GM12878 (cell line): ENCODE measurements around the gene ATP1A1. TPM values are rescaled to one million over a fixed set of nuclear protein-coding genes. Genes with fewer than 3 reads are reported as not detected.

Experiments
- ATF3 ChIP-seq: IDR thresholded peaks from 2 replicates; pipeline ENCODE4 v1.6.1; 2011; ENCODE audit warnings: low read depth, mild to moderate bottlenecking, low read length, moderate library complexity, borderline replicate concordance; ENCODE audit errors: extremely low read depth
- CUX1 ChIP-seq: IDR thresholded peaks from 2 replicates; pipeline ENCODE4 v1.6.1; 2012; ENCODE audit warnings: improper control_type of control experiment, low read depth, low read length; ENCODE audit not compliant: insufficient replicate concordance
- GATAD2B ChIP-seq: fragments of 450-650 bp; conservative IDR thresholded peaks from 2 replicates; pipeline ENCODE4 v1.6.1; 2017; ENCODE audit warnings: low read depth, mild to moderate bottlenecking, moderate library complexity
- JUND ChIP-seq: IDR thresholded peaks from 2 replicates; pipeline ENCODE4 v1.6.1; 2012; ENCODE audit warnings: low read depth, mild to moderate bottlenecking, low read length, improper control_type of control experiment, moderate library complexity
- KAT2A ChIP-seq: conservative IDR thresholded peaks from 2 replicates; pipeline ENCODE4 v1.6.1; 2011; ENCODE audit warnings: low read depth, low read length; ENCODE audit not compliant: control insufficient read depth
- NR2C1 ChIP-seq: fragments of 450-650 bp; IDR thresholded peaks from 2 replicates; pipeline ENCODE4 v1.6.1; 2017; ENCODE audit warnings: antibody characterized with exemption, mild to moderate bottlenecking, moderate library complexity
- SREBF2 ChIP-seq: IDR thresholded peaks from 2 replicates; pipeline ENCODE4 v1.6.1; 2012; ENCODE audit warnings: mild to moderate bottlenecking, low read length
- SRF ChIP-seq, 2 experiments: IDR thresholded peaks; 2 replicates each; pipeline ENCODE4 v1.6.1; 2011; ENCODE audit warnings: low read depth in 2 of 2, low read length in 2 of 2, mild to moderate bottlenecking in 1 of 2, moderate library complexity in 1 of 2
- TAF1 ChIP-seq: IDR thresholded peaks from 2 replicates; pipeline ENCODE4 v1.6.1; 2011; ENCODE audit warnings: mild to moderate bottlenecking, low read depth, low read length, borderline replicate concordance
- ZNF384 ChIP-seq: IDR thresholded peaks from 2 replicates; pipeline ENCODE4 v1.6.1; 2012; ENCODE audit warnings: low read depth, mild to moderate bottlenecking, low read length, improper control_type of control experiment, borderline replicate concordance
- ZNF687 ChIP-seq: fragments of 450-650 bp; IDR thresholded peaks from 2 replicates; pipeline ENCODE4 v1.6.1; 2017; ENCODE audit warnings: mild to moderate bottlenecking, moderate library complexity
- polyA plus RNA-seq, 11 experiments: library from polyadenylated mRNA; depleted of rRNA in 4 of 11; unstranded in 6 of 11; stranded (reverse) in 5 of 11; fragments of >200 nt; fragmentation: Nextera tagmentation in 4 of 11; fragmentation: Illumina TruSeq in 1 of 11; extraction: Ambion mirVana in 4 of 11; extraction: Trizol in 1 of 11; gene quantifications; 1 replicate in 1 of 11; 2 replicates in 10 of 11; pipeline versions ENCODE4 v1.2.1 to v1.2.3, GENCODE V29; 2011 to 2016; ENCODE audit warnings: inconsistent platforms in 2 of 11, missing spikeins in 2 of 11, low read depth in 1 of 11
- total RNA-seq, 4 experiments: library from RNA; depleted of rRNA in 3 of 4; stranded (reverse); fragments of >200 nt in 3 of 4; fragmentation: Illumina TruSeq in 1 of 4; extraction: Trizol in 1 of 4; gene quantifications; 2 replicates each; pipeline versions ENCODE4 v1.2.1 to v1.2.3, GENCODE V29; 2013 to 2021
- TF ChIP-seq, protein P1 (sequence below): IDR thresholded peaks from 2 replicates; pipeline ENCODE4 v1.6.1; 2012; ENCODE audit warnings: low read depth, low read length, improper control_type of control experiment
- TF ChIP-seq, protein P2 (sequence below): IDR thresholded peaks from 2 replicates; pipeline ENCODE4 v1.6.1; 2012; ENCODE audit warnings: mild to moderate bottlenecking, low read depth, low read length

Gene ATP1A1
- total and polyA plus RNA-seq, 10 of the 15 experiments (the other 5 are each of a cell fraction or from before 2014, with no cell fraction given), result 113 to 566 (median 313) TPM

DNA sequence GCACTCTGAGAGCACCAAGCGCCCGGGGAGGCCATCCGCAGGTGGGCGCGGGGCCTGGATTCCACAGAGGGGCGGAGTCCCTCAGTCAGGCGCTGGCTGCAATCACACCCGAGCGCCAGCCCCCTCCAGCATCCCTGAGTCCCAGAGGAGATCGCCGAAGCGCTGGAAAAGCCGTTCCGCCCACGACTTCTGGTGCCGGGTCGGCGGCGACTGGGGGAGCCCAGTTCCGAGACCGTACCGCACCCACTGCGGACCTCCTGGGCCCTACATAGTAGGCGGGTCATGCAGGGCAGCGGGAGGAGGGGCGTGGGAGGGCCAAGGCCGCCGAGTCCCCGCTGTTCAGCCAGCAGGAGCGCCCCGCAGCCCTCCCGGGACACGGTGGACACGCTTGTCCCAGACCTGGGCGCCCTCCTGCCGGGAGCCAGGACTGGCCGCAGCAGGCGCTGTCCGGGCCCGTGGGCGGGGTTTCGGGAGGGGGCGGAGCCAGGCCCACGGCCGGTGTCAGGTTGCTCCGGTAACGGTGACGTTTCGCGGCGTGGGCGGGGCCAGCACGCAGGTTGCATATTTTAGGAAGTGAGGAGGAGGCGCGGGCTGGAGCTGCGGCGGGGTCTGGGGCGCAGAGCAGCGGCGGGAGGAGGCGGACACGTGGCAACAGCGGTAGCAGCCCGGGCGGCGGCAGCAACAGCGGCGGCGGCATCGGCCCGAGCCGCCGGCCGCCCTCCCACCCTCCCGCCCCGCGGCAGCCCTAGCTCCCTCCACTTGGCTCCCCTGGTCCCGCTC, at the start of gene ATP1A1 (continued):
- TF ChIP-seq SREBF2, result no peak
- no peak for TF ChIP-seq SRF (IDR thresholded peaks at IDR 0.05; ENCODE audit: low read depth in 2 of 2, low read length in 2 of 2)
- peak; percentile 30; the same call in 1 of the 2 replicates for TF ChIP-seq ZNF687
- TF ChIP-seq, protein P1, sequence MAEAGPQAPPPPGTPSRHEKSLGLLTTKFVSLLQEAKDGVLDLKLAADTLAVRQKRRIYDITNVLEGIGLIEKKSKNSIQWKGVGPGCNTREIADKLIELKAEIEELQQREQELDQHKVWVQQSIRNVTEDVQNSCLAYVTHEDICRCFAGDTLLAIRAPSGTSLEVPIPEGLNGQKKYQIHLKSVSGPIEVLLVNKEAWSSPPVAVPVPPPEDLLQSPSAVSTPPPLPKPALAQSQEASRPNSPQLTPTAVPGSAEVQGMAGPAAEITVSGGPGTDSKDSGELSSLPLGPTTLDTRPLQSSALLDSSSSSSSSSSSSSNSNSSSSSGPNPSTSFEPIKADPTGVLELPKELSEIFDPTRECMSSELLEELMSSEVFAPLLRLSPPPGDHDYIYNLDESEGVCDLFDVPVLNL, result peak; percentile 17; the same call in 1 of the 2 replicates
- TF ChIP-seq TAF1, result peak; percentile 85
- TF ChIP-seq, protein P2, sequence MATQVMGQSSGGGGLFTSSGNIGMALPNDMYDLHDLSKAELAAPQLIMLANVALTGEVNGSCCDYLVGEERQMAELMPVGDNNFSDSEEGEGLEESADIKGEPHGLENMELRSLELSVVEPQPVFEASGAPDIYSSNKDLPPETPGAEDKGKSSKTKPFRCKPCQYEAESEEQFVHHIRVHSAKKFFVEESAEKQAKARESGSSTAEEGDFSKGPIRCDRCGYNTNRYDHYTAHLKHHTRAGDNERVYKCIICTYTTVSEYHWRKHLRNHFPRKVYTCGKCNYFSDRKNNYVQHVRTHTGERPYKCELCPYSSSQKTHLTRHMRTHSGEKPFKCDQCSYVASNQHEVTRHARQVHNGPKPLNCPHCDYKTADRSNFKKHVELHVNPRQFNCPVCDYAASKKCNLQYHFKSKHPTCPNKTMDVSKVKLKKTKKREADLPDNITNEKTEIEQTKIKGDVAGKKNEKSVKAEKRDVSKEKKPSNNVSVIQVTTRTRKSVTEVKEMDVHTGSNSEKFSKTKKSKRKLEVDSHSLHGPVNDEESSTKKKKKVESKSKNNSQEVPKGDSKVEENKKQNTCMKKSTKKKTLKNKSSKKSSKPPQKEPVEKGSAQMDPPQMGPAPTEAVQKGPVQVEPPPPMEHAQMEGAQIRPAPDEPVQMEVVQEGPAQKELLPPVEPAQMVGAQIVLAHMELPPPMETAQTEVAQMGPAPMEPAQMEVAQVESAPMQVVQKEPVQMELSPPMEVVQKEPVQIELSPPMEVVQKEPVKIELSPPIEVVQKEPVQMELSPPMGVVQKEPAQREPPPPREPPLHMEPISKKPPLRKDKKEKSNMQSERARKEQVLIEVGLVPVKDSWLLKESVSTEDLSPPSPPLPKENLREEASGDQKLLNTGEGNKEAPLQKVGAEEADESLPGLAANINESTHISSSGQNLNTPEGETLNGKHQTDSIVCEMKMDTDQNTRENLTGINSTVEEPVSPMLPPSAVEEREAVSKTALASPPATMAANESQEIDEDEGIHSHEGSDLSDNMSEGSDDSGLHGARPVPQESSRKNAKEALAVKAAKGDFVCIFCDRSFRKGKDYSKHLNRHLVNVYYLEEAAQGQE, result no peak
- no peak for TF ChIP-seq KAT2A
- TF ChIP-seq GATAD2B, result peak; percentile 34; the same call in 1 of the 2 replicates
- TF ChIP-seq JUND, result 0 out of 2 replicates have a peak, but pooled peaks have one; percentile 34
- TF ChIP-seq NR2C1, result no peak
- TF ChIP-seq ZNF384, result no peak
- TF ChIP-seq ATF3, result no peak
- TF ChIP-seq CUX1, result no peak
